SU-DHL-6 (cell line): Measurements from ENCODE around the gene AMDHD2.
"Not testable (repeated sequence)": the region's sequence is repeated elsewhere in the genome, so short reads cannot be mapped to it uniquely, and the experiment has no call there.

Experiments
- H2AFZ ChIP-seq: fragments of 200-600 bp; sonication (generic); 2 replicates; pipeline ENCODE4 v1.6.1; 2014; ENCODE audit warnings: low read depth, mild to moderate bottlenecking, moderate library complexity, mixed read lengths, antibody characterized with exemption, low read length; ENCODE audit not compliant: severe bottlenecking
- H3F3A ChIP-seq: fragments of 200-600 bp; shearing (Covaris generic); 2 replicates; pipeline ENCODE4 v1.6.0; 2016; ENCODE audit warnings: antibody characterized with exemption, mild to moderate bottlenecking; ENCODE audit not compliant: insufficient read depth
- H3K27ac ChIP-seq: fragments of 200-600 bp; sonication (generic); 2 replicates; pipeline ENCODE4 v1.5.1; 2016; ENCODE audit warnings: low read depth, mild to moderate bottlenecking, low read length, moderate library complexity, mixed read lengths
- H3K27me3 ChIP-seq: fragments of 200-600 bp; sonication (generic), shearing (Covaris generic); 2 replicates; pipeline ENCODE4 v1.6.0; 2014; ENCODE audit warnings: mild to moderate bottlenecking, low read length
- H3K36me3 ChIP-seq: fragments of 200-600 bp; sonication (generic); 2 replicates; pipeline ENCODE4 v1.6.1; 2014; ENCODE audit warnings: mild to moderate bottlenecking, low read length, mixed read lengths
- H3K4me2 ChIP-seq: fragments of 300-600, 200-600 bp; shearing (Covaris generic), sonication (generic); 2 replicates; pipeline ENCODE4 v1.6.0; 2014; ENCODE audit warnings: low read length, low read depth, mild to moderate bottlenecking; ENCODE audit not compliant: poor library complexity, severe bottlenecking
- H3K4me3 ChIP-seq: fragments of 200-600 bp; sonication (generic); 2 replicates; pipeline ENCODE4 v1.5.1; 2014; ENCODE audit warnings: antibody characterized with exemption, low read length, mild to moderate bottlenecking, mixed read lengths; ENCODE audit not compliant: insufficient read depth, poor library complexity, severe bottlenecking
- H3K79me2 ChIP-seq: fragments of 200-600 bp; sonication (generic); 2 replicates; pipeline ENCODE4 v1.6.1; 2014; ENCODE audit warnings: mild to moderate bottlenecking, low read length, moderate library complexity; ENCODE audit not compliant: insufficient read depth
- H3K9ac ChIP-seq: fragments of 200-600 bp; sonication (generic); 2 replicates; pipeline ENCODE4 v1.7.0; 2014; ENCODE audit warnings: mild to moderate bottlenecking, low read length
- H3K9me2 ChIP-seq: fragments of 200-600 bp; sonication (generic); replicated peaks from 2 replicates; pipeline ENCODE4 v1.6.1; 2014; ENCODE audit warnings: low read length; ENCODE audit not compliant: insufficient read depth
- H3K9me3 ChIP-seq: fragments of 200-600 bp; sonication (generic); 2 replicates; pipeline ENCODE4 v1.6.1; 2014; ENCODE audit warnings: low read length, mixed read lengths; ENCODE audit not compliant: insufficient read depth
- H4K20me1 ChIP-seq: fragments of 200-600 bp; sonication (generic); 2 replicates; pipeline ENCODE4 v1.6.1; 2014; ENCODE audit warnings: low read depth, mild to moderate bottlenecking, antibody characterized with exemption, low read length, moderate library complexity, mixed read lengths

AMDHD2 gene

GRCh38 chr16:2580143-2580542 lies 60.0 kb downstream of the AMDHD2 start:
- H3K79me2 ChIP-seq, H3K36me3 ChIP-seq, H3K27me3 ChIP-seq, H2AFZ ChIP-seq, H3K9ac ChIP-seq, H3K4me3 ChIP-seq, H4K20me1 ChIP-seq, H3K4me2 ChIP-seq, H3K9me2 ChIP-seq, H3K27ac ChIP-seq, H3F3A ChIP-seq, H3K9me3 ChIP-seq: not testable (repeated sequence)

- not testable (repeated sequence) for H3K9ac ChIP-seq
Observed at GRCh38 chr16:2580818-2581217, 60.6 kb downstream of the AMDHD2 start.

More at GRCh38 chr16:2580818-2581217, 60.6 kb downstream of the AMDHD2 start:
- H3K27me3 ChIP-seq, H4K20me1 ChIP-seq, H3K4me2 ChIP-seq, H3K27ac ChIP-seq, H3F3A ChIP-seq, H2AFZ ChIP-seq, H3K36me3 ChIP-seq, H3K4me3 ChIP-seq, H3K9me3 ChIP-seq, H3K9me2 ChIP-seq, H3K79me2 ChIP-seq: not testable (repeated sequence)
